MM.1S (cell line): ENCODE data around the gene TSPAN4.
A peak's percentile ranks its signal among the peaks of the same experiment; 100 is the strongest.

Experiments
- EZH2 ChIP-seq: fragments of 300-600 bp; sonication (generic); optimal IDR thresholded peaks from 2 replicates; pipeline ENCODE3; 2017; ENCODE audit warnings: low read depth, mild to moderate bottlenecking, antibody characterized with exemption, low read length, mixed read lengths
- EZH2phosphoT487 ChIP-seq: fragments of 300-600 bp; sonication (generic); IDR thresholded peaks from 2 replicates; pipeline ENCODE4 v1.6.1; 2018; ENCODE audit warnings: antibody characterized with exemption, low read length
- TF ChIP-seq, protein P1 (sequence below): fragments of 300-600 bp; sonication (generic); IDR thresholded peaks from 2 replicates; pipeline ENCODE4 v1.5.1; 2016; ENCODE audit warnings: antibody characterized with exemption, low read length, mixed read lengths

DNA sequence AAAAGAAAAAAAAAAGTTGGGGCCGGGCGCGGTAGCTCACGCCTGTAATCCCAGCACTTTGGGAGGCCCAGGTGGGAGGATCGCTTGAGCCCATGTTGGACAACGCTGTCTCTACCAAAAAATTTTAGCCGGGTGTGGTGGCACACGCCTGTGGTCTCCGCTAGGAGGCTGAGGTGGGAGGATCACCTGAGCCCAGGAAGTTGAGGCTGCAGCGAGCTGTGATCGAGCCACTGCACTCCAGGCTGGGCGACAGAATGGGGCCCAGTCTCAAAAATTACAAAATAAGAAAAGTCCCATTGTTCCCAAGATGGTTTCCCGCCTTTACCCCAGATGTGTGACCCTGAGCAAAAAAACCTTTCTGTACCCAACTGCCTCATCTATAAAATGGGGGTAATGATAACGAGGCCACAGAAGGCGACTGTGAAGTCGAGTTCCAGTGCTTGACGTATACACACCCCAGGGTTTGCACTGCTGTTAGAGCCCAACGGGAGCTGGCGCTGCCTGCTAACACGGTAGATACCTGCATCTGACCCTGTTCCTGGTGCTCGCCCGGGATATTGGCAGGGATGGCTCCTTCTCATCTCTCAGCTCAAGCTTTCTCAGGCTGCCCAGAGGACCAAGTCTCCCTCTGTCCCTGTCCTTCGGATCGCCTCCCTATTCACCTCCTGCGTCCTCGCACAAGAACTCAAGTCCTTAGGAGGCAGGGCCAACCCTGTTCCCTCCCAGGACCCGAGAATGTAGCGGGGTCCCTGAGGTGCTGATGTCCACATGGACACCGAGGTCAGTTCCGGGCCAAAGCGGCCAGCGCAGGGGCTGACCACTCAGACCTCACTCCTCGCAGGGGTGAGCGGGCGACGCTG lies 34.0 kb upstream of the TSPAN4 start:
- TF ChIP-seq, protein P1, sequence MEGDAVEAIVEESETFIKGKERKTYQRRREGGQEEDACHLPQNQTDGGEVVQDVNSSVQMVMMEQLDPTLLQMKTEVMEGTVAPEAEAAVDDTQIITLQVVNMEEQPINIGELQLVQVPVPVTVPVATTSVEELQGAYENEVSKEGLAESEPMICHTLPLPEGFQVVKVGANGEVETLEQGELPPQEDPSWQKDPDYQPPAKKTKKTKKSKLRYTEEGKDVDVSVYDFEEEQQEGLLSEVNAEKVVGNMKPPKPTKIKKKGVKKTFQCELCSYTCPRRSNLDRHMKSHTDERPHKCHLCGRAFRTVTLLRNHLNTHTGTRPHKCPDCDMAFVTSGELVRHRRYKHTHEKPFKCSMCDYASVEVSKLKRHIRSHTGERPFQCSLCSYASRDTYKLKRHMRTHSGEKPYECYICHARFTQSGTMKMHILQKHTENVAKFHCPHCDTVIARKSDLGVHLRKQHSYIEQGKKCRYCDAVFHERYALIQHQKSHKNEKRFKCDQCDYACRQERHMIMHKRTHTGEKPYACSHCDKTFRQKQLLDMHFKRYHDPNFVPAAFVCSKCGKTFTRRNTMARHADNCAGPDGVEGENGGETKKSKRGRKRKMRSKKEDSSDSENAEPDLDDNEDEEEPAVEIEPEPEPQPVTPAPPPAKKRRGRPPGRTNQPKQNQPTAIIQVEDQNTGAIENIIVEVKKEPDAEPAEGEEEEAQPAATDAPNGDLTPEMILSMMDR = peak; percentile 11; the same call in 1 of the 2 replicates
- TF ChIP-seq EZH2phosphoT487 (no peak), EZH2 (no peak)
